ENCODE data around the gene OR2V2.
"Not testable (repeated sequence)": the region's sequence is repeated elsewhere in the genome, so short reads cannot be mapped to it uniquely, and the experiment has no call there.

OR2V2 gene, protein sequence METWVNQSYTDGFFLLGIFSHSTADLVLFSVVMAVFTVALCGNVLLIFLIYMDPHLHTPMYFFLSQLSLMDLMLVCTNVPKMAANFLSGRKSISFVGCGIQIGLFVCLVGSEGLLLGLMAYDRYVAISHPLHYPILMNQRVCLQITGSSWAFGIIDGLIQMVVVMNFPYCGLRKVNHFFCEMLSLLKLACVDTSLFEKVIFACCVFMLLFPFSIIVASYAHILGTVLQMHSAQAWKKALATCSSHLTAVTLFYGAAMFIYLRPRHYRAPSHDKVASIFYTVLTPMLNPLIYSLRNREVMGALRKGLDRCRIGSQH

DNA sequence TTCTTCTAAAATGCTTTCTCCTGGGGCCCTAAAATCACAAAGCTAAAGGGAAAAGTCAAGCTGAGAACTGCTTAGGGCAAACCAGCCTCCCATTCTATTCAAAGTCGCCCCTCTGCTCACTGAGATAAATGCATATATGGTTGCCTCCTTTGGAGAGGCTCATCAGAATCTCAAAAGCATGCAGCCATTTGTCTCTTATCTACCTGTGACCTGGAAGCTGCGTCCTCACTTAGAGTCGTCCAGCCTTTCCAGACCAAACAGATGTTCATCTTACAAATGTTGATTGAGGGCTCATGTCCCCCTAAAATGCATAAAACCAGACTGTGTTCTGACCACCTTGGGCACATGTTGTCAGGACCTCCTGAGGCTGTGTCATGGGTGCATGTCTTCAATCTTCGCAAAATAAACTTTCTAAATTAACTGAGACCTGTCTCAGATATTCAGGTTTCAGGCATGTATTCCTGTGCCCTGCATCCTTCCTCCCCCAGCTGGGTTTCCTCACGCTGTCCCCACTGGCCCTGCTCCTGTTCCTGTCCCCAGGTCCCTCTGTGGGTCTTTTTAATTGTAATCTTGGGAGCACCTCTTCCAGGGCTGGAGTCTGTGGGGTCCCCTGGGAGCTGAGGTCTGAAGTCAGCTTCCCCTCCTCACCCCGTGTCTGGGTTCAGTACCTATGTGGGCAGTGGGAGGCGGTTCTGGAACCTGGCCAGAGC lies at the start of gene OR2V2:
TSS of gene OR2V2 (plus strand) at position 660 of the 710 bp plus-strand sequence. CDS start 7,357 bp downstream, outside the sequence.
- not testable (repeated sequence) for DNase-seq (ENCODE audit: low read depth in 2 of 2)

DNA sequence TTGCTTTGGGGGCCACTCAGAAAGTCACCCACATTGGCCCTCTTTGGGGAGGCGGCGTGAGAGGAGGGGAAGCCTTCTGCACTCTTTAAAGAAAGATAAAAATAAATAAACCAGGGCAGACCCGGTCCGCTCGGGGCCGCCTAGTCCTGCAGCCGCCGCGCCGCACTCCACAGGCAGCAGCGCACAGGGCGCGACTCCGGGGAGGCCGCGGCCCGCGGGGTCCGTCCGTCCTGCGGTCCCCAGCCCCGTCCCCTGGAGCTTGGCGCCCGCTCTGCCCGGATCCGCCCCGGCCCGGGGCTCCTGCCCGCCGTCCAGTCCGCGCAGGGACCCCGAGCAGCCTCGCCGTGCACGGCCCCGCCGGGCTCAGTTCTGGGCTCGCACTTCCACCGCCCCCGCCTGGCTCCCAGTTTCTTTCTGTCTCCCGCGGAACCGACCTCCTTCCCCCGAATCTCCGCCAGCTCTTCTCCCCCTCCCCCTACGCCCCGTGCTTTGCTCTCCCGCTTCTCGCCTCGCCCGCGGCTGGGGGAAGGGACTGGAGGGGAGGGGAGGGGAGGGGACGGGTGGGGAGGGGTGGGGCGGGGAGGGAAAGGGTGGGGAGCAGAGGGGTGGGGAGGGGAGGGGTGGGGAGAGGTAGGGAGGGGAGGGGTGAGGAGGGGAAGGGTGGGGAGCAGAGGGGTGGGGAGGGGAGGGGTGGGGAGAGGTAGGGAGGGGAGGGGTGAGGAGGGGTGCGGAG lies 49.5 kb upstream of the OR2V2 start:
- DNase-seq (ENCODE audit: low read depth in 2 of 2), result not testable (repeated sequence)

DNA sequence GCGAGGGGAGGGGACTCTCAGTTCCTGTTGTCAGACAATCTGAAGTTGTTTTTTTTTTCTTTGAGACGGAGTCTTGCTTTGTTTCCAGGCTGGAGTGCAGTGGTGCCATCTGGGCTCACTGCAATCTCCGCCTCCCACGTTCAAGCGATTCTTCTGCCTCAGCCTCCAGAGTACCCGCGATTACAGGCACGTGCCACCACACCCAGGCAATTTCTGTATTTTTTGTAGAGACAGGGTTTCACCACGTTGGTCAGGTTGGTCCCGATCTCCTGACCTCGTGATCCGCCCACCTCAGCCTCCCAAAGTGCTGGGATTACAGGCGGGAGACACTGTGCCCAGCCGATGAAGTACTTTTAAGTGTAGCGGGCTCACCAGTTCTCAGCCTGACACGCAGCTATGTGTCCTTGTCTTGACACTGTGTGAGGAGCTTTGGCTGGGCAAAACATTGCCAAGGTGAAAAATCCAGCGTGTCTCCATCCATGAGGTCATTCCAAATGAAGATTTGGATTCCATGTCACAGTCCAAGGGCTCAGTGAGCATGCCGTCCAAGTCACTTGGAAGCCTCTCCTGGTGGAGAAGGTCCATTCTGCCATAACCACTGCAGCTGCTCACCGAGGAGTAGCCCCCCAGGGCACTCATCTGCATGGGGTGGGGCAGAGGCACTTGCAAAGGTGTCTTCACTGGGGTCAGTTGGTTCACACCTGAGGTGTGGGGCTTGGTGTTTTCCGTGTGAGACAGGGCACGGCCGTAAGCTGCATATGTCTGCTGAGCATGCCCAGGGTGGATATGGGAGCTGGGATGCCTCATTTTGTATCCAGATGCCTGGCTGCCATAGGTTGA lies 48.4 kb upstream of the OR2V2 start:
- DNase-seq (ENCODE audit: low read depth in 2 of 2), result no peak

DNA sequence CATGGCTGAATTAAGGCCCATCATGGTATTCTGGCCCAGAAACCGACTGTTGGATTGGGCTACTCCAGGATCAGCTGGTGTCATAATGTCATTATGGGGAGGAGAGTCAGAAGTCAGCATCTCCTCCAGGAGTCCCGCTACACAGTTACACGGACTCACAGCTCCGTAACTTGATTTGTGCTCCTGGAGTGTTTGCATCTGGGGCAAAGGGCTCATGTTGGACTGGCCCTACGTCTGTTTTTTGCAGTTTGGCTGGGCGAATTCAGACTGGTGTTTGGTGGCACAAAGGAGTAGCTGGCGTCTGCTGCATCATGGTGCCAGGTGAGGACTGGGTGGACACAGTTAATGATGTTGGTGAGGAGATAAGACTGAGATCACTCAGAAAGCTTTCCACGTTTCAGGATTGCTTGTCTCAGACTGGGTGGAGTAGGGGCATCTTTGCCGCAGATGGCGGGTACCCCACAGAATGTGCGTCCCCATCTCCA lies 47.7 kb upstream of the OR2V2 start:
- no peak for DNase-seq (ENCODE audit: low read depth in 2 of 2)

DNA sequence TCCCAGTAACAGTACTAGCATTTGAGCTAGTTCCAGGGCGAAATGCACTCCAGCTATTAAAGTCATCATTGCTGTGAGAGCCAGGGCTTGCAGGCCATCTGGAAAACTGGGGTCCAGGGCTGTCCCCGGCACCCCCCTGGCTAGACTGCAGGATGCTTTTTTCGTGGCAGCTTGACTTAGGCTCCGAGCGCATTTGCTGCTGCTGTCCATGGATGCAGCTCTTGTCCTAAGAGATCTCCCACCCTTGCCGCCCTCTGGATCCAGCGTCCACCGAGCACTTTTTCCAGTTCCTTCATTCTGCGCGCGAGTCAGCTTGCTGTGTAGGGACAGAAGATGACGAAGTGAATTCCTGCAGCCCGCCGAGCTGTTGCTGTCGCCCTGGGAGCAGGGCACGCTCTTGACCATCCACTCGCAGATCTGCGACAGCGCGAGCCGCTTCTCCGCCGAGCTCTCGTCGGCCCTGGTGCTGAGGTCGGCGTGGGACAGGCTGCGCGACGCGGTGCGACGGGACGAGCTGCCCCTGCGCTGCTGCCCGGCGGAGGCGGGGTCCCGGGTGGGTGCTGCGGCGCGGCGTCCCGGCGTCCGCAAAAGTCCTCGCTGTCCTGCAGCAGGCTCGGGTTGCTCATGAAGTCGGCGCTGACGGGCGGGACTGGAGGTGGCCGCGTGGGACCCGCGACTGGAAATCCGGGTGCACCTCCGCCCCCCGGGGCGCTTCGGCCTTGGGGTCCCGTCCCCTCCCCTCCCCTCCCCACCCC lies 47.1 kb upstream of the OR2V2 start:
- DNase-seq (ENCODE audit: low read depth in 2 of 2), result no peak

DNA sequence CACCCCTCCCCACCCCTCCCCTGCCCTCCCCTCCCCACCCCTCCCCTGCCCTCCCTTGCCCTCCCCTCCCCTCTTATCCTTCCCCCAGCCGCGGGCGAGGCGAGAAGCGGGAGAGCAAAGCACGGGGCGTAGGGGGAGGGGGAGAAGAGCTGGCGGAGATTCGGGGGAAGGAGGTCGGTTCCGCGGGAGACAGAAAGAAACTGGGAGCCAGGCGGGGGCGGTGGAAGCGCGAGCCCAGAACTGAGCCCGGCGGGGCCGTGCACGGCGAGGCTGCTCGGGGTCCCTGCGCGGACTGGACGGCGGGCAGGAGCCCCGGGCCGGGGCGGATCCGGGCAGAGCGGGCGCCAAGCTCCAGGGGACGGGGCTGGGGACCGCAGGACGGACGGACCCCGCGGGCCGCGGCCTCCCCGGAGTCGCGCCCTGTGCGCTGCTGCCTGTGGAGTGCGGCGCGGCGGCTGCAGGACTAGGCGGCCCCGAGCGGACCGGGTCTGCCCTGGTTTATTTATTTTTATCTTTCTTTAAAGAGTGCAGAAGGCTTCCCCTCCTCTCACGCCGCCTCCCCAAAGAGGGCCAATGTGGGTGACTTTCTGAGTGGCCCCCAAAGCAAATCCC lies 46.2 kb upstream of the OR2V2 start:
- DNase-seq (ENCODE audit: low read depth in 2 of 2), result not testable (repeated sequence)

DNA sequence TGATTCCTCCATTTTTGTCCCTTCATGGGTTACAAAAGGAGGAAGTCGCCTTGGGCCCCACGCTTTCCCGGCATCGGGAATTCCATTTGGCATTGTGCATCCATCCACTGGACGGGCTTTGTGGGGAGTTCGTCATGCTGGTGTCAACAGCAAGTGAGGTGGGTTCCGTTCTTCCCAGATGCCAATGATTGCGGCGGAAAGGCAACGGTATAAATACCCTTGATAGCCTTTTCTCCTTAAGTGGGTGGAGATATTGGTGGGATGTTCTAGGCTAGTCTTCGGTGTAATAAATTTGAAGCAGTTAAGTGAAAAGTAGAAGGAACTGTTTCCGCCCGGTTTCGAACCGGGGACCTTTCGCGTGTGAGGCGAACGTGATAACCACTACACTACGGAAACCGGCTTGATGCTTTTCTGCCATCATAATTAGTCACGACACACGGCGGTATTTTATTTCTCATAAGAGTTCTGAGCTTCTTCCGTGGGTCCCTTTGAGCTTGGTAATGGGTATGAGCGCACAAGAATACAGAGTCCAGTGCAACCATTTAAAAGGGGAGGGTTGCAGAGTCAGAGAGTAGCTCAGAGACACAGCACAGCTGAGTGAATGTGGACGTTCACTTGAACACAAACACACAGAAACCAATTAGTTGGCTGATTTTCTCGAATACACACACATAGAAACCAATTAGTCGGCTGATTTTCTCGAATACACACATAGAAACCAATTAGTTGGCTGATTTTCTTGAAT lies 45.3 kb upstream of the OR2V2 start:
- not testable (repeated sequence) for DNase-seq (ENCODE audit: low read depth in 2 of 2)

DNA sequence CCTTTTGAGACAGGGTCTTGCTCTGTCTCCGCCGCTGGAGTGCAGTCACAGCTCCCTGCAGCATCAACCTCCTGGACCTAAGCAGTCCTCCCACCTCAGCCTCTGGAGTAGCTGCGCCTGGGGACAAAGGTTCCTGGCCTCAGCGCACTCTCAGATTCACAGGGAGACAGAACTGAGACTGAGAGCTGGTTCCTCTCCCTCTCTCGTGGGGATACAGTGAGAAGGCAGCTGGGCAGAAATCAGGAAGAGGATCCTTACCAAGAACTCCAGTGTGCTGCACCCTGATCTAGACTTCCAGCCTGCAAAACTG lies 43.2 kb upstream of the OR2V2 start:
- DNase-seq (ENCODE audit: low read depth in 2 of 2), result not testable (repeated sequence)

DNA sequence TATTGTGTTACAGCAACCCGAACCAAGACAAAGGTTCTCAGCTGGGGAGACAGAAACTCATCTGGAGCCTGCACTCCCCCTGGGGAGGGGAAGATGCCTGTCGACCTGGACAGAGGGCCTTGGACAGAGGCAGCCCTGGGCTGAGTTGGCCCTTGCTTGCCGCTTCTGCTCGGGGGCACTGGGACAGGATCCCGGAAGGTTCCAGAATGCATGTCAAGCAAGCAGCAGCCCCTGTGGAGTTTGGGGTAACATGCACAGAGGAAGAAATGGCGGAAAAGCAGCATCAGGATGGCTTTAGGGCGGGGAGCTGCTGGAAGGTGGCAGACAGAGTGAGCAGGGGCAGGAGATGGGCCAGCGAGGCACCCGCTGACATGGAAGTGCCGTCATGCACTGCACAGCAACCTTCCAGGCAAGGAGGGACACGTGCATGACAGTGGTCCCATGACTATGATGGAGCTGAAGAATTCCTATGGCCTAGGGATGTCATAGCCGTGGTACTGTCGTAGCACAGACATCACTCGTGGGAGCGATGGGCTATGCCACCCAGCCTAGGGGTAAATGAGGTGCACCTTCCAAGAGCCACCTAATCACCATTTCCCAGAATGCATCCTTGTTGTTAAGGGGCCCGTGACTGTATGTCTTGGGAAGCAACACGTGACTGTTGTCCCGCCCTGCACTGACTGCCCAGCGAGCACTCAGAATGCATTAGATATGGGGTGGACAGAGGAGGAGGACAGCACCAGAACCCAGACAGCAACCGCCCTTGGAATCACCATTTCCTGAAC lies 42.6 kb upstream of the OR2V2 start:
- not testable (repeated sequence) for DNase-seq (ENCODE audit: low read depth in 2 of 2)

DNA sequence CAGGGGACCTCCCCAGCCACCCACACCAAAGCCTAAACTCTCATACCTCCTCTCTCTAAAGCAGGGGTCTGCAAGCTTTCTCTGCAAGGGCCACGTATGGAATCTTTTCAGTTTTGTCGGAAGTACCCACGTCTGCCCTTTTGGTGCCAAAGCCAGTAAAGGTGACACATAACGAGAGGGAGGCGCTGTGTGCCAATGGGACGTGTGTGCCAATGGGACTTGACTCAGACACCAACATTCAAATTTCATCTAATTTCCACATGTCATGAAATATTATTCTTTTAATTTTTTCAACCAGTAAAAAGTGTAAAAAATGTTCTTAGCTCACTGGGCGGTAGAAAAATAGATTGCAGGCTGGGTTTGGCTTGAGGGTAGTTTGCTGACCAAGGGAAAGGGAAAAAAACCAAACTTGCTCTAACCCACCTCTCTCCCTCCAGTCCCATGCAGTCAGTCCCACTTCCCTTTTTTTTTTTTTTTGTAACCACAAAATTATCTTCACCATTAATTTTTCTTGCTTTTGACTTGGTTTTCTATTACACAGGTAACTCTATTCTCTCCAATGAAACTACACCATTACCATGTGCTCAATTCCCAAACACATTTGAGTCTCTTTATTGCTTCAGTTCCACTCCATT lies 41.9 kb upstream of the OR2V2 start:
- no peak for DNase-seq (ENCODE audit: low read depth in 2 of 2)

DNA sequence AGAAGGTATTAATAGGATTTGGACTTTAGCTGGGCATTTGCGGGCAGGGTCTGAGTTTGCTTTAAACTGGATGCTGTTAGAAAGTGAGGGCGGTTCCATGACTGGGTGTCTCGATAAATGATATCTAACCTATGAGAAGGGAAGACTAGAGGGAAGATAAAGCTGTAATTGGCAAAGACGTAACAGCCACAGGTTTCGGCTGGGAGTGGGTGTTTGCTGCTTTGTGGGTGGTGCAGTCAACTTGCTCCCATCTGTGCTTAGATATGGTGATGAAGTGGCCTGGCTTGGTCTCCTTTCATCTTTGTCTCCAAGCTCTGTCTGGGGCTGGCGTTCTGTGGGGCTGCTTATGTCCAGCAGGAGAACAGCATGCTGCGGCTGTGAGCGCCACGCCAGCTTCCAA lies 39.7 kb upstream of the OR2V2 start:
- DNase-seq (ENCODE audit: low read depth in 2 of 2), result no peak

DNA sequence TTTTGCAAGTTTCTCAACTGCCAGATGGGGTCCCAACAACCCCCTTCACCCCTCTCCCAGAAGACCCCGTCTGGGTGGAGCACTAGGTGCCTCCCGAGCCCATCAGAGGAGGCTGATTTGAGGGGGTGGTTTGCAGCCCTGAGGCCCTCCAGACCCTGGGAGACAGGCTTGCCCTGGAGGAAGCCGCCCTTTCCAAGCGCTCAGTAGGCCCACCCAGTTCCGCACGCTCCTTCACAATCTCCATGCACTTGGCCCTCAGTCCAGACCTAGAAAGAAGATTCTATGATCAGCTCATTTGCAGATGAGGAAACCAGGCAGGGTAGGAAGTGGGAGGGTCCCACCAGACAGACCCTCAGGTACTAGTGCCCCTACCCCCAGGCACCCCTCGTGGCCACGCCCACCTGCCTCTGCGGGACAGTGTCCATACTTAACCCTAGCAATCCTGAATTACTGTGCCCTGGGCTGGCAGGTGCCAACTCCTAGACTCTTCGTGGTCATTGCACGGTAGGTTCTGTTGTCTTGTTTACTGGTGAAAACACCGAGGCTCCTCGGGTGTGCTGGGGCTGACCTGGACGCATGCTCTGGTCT lies 38.7 kb upstream of the OR2V2 start:
- no peak for DNase-seq (ENCODE audit: low read depth in 2 of 2)

DNA sequence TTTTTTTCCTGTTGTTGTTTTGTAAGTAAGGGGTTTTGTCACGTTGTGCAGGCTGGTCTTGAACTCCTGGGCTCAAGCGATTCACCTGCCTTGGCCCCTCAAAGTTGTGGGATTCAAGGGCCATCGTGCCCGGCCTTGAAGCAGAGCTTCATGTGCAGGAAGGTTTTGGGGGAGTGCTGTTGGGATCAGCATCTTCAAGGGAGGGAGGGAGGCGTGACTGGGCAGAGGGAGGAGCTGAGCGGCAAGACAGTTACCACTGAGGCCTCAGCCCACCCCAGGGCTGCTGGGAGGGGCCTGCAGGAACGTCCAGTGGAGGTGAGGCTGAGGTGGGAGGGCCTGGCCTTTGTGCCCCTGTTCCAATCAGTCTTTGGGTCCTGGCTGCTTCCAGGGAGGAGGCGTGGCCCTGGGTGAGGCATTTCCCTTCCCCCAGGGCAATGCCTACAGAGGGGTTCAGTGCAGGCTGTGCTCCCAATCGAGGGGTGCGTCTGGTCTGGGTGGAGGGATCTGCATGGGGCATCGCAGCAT lies 37.8 kb upstream of the OR2V2 start:
- DNase-seq (ENCODE audit: low read depth in 2 of 2), result no peak

DNA sequence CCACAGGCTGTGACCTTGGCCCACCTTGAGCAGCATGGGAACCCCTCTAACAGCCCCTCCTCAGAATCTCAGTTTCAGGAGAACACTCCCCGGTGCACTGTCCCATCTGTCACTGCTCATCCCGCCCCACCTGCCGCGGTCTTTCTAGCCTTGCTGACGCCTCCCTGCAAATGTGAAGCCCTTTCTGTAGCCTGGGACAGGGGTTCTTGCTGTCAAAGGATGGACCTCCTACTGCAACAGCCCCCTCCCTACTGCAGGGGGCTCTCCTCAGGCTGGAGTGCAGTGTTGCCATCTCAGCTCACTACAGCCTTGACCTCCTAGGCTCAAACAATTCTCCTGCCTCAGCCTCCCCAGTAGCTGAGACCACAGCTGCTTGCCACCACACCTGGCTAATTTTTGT lies 36.4 kb upstream of the OR2V2 start:
- DNase-seq (ENCODE audit: low read depth in 2 of 2), result no peak

DNA sequence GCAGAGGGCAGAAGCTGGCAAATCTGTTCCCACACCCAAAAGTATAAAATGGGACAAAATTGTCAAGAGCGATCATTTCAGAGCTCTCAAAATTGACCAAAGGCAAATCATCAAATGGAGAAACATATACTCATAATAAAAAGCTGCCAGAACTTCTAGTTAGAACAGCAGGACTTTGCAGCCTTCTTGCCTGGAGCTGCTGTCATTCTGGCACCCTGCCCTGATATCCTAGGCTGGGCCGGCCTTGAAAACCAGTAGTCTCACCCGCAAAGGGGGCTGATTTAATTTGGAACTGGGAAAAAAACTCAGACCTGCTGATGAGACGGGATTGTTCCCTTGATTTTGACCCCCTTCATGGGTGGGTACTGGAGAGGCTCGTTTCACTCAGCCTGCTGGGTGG lies 34.9 kb upstream of the OR2V2 start:
- no peak for DNase-seq (ENCODE audit: low read depth in 2 of 2)

DNA sequence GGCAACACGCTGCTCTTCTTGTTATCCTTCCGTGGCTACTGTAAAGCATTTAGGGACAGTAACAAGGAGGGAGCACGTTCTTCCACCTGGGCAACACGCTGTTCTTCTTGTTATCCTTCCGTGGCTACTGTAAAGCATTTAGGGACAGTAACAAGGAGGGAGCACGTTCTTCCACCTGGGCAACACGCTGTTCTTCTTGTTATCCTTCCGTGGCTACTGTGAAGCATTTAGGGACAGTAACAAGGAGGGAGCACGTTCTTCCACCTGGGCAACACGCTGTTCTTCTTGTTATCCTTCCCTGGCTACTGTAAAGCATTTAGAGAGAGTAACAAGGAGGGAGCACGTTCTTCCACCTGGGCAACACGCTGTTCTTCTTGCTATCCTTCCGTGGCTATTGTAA lies 33.8 kb upstream of the OR2V2 start:
- DNase-seq (ENCODE audit: low read depth in 2 of 2), result not testable (repeated sequence)

DNA sequence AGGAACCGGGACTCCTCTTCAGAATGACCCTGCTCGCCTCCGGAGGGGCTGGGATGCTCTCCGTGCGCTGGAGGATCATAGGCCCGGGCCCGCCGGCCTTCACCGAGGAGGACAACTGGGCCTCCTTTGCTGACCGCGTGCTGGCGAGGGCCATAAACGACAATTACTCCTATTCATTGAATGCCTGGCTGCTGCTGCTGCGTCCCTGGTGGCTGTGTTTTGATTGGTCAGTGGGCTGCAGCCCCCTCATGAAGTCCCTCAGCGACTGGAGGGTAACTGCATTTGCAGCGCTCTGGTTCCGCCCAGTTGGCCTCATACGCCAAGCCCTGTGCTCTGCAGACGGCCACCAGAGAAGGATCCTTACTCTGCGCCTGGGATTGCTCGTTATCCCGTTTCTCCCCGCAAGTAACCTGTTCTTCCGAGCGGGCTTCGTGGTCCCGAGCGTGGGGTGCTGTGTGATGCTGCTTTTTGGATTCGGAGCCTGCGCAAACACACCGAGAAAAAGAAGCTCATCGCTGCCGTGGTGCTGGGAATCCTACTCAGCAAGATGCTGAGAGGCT lies 33.0 kb upstream of the OR2V2 start:
- no peak for DNase-seq (ENCODE audit: low read depth in 2 of 2)
